GM12878 (cell line): ENCODE data around the gene VDR. TPM values are rescaled to one million over a fixed set of nuclear protein-coding genes. Genes with fewer than 3 reads are reported as not detected.

ENCODE experiments used
- ATAC-seq: fragments of 200-7000 bp; cut with Tn5 transposase; 3 replicates; pipeline ENCODE4 v1.9.1; 2020; ENCODE audit warnings: mild to moderate bottlenecking, moderate library complexity
- BruUV-seq: library from RNA; stranded (reverse); fragments of 400-500 nt; replicated peaks from 2 replicates; lab custom pipeline; 2021; lab: Mats Ljungman, UMichigan
- CTCF ChIA-PET: fragments of 300-600 bp; sonication (Branson Sonifier 250); formaldehyde crosslinking; extraction: SDS; loops from one replicate; lab custom pipeline; 2021; ENCODE audit warnings: inconsistent platforms; lab: Yijun Ruan, JAX
- POLR2A ChIA-PET: fragments of 350-600 bp; formaldehyde crosslinking; extraction: SDS; loops from one replicate; lab custom pipeline; 2021; ENCODE audit warnings: inconsistent platforms; lab: Charles Lee
- RAD21 ChIA-PET: fragments of 300-600 bp; sonication (Branson Sonifier 250); formaldehyde crosslinking; loops from one replicate; lab custom pipeline; 2023; ENCODE audit warnings: antibody characterized with exemption; ENCODE audit not compliant: unreplicated experiment; lab: Charles Lee
- SMC1A ChIA-PET: fragments of 300-600 bp; sonication (Branson Sonifier 250); formaldehyde crosslinking; loops from one replicate; lab custom pipeline; 2023; ENCODE audit not compliant: unreplicated experiment, uncharacterized antibody; lab: Charles Lee
- DNase-seq: peaks from one replicate; pipeline ENCODE4 v3.0.0-alpha.2; 2011; ENCODE audit warnings: low read depth, low spot score
- FAIRE-seq: peaks from 3 replicates; lab custom pipeline; 2011; peaks lifted over from hg19 to GRCh38; lab: Jason Lieb, UNC
- H2AFZ ChIP-seq: 2 replicates; pipeline ENCODE4 v1.6.0; 2011; ENCODE audit warnings: low read depth, low read length, control low read depth; ENCODE audit not compliant: control insufficient read depth
- H3K27ac ChIP-seq: 2 replicates; pipeline ENCODE4 v1.5.1; 2011; ENCODE audit warnings: control low read depth; ENCODE audit not compliant: control insufficient read depth, insufficient read depth
- H3K27me3 ChIP-seq, 2 experiments: replicated peaks in 1 of 2; 2 replicates each; pipeline versions ENCODE4 v1.6.0 to v1.6.1; 2011; ENCODE audit warnings: low read length in 1 of 2; ENCODE audit not compliant: control insufficient read depth in 2 of 2, insufficient read depth in 2 of 2
- H3K36me3 ChIP-seq, 2 experiments: 2 replicates each; pipeline ENCODE4 v1.5.1; 2011; ENCODE audit warnings: low read length in 1 of 2; ENCODE audit not compliant: control insufficient read depth in 2 of 2, insufficient read depth in 2 of 2
- H3K4me1 ChIP-seq: 2 replicates; pipeline ENCODE4 v1.6.1; 2011; ENCODE audit warnings: mild to moderate bottlenecking, low read length, moderate library complexity, mixed read lengths; ENCODE audit not compliant: control insufficient read depth, insufficient read depth
- H3K4me2 ChIP-seq: 2 replicates; pipeline ENCODE4 v1.6.0; 2011; ENCODE audit warnings: control low read depth; ENCODE audit not compliant: control insufficient read depth, insufficient read depth
- H3K4me3 ChIP-seq: fragments of 200-600 bp; sonication (generic); 2 replicates; pipeline ENCODE4 v1.5.1; 2016
- H3K79me2 ChIP-seq: 2 replicates; pipeline ENCODE4 v1.6.0; 2011; ENCODE audit warnings: low read length; ENCODE audit not compliant: control insufficient read depth, insufficient read depth
- H3K9ac ChIP-seq: 2 replicates; pipeline ENCODE4 v1.8.0; 2011; ENCODE audit warnings: low read length, control low read depth, mixed read lengths; ENCODE audit not compliant: control insufficient read depth, insufficient read depth
- H3K9me3 ChIP-seq: replicated peaks from 3 replicates; pipeline ENCODE4 v1.5.1; 2011; ENCODE audit warnings: mild to moderate bottlenecking, low read length; ENCODE audit not compliant: control insufficient read depth, insufficient read depth
- H4K20me1 ChIP-seq: 2 replicates; pipeline ENCODE4 v1.6.0; 2011; ENCODE audit not compliant: control insufficient read depth, insufficient read depth
- BCL11A ChIP-seq: IDR thresholded peaks from 2 replicates; pipeline ENCODE4 v1.6.1; 2011; ENCODE audit warnings: low read depth, low read length
- CBX3 ChIP-seq: fragments of 200-600 bp; sonication (generic); IDR thresholded peaks from 2 replicates; pipeline ENCODE4 v1.6.1; 2016; ENCODE audit warnings: low read depth, borderline replicate concordance
- RELA ChIP-seq: fragments of 450-650 bp; IDR thresholded peaks from 2 replicates; pipeline ENCODE4 v1.8.0; 2014; ENCODE audit warnings: borderline replicate concordance; ENCODE audit not compliant: partially characterized antibody
- SMARCA5 ChIP-seq: fragments of 450-650 bp; IDR thresholded peaks from 2 replicates; pipeline ENCODE4 v1.6.1; 2017; ENCODE audit warnings: mild to moderate bottlenecking
- SREBF1 ChIP-seq: IDR thresholded peaks from 2 replicates; pipeline ENCODE4 v1.6.1; 2012; ENCODE audit warnings: mild to moderate bottlenecking, low read length
- WGBS: methylation state at CpG from one replicate; pipeline ENCODE4 v1.1.6; 2016; ENCODE audit warnings: low lambda C conversion rate; ENCODE audit not compliant: insufficient replicate concordance, insufficient coverage; ENCODE audit errors: missing lambda C conversion rate; 5-methylcytosine and 5-hydroxymethylcytosine counted together
- in situ Hi-C: fragments of 300-500 bp; cut with MboI; formaldehyde crosslinking; loops from 9 replicates; pipeline ENCODE4 v1.14.3; 2018; ENCODE audit warnings: mixed read lengths
- intact Hi-C: fragments of 100-400 bp; cut with micrococcal nuclease; formaldehyde crosslinking; loops from one replicate; pipeline ENCODE4 v1.14.2; 2022; ENCODE audit not compliant: unreplicated experiment
- polyA plus RNA-seq, 11 experiments: library from polyadenylated mRNA; depleted of rRNA in 4 of 11; unstranded in 6 of 11; stranded (reverse) in 5 of 11; fragments of >200 nt; fragmentation: Nextera tagmentation in 4 of 11; fragmentation: Illumina TruSeq in 1 of 11; extraction: Ambion mirVana in 4 of 11; extraction: Trizol in 1 of 11; gene quantifications; 1 replicate in 1 of 11; 2 replicates in 10 of 11; pipeline versions ENCODE4 v1.2.1 to v1.2.3, GENCODE V29; 2011 to 2016; ENCODE audit warnings: inconsistent platforms in 2 of 11, missing spikeins in 2 of 11, low read depth in 1 of 11
- total RNA-seq, 4 experiments: library from RNA; depleted of rRNA in 3 of 4; stranded (reverse); fragments of >200 nt in 3 of 4; fragmentation: Illumina TruSeq in 1 of 4; extraction: Trizol in 1 of 4; gene quantifications; 2 replicates each; pipeline versions ENCODE4 v1.2.1 to v1.2.3, GENCODE V29; 2013 to 2021
- TF ChIP-seq, protein P1 (sequence below): fragments of 450-650 bp; IDR thresholded peaks from 2 replicates; pipeline ENCODE4 v1.6.1; 2016; ENCODE audit warnings: mild to moderate bottlenecking, moderate library complexity, borderline replicate concordance
- TF ChIP-seq, protein P2 (sequence below): fragments of 450-650 bp; IDR thresholded peaks from 2 replicates; pipeline ENCODE4 v1.6.1; 2017; ENCODE audit warnings: mild to moderate bottlenecking, moderate library complexity

Gene VDR
- total and polyA plus RNA-seq, 10 of the 15 experiments (the other 5 are each of a cell fraction or from before 2014, with no cell fraction given) = 0.27 to 7.9 (median 3.0) TPM

DNA sequence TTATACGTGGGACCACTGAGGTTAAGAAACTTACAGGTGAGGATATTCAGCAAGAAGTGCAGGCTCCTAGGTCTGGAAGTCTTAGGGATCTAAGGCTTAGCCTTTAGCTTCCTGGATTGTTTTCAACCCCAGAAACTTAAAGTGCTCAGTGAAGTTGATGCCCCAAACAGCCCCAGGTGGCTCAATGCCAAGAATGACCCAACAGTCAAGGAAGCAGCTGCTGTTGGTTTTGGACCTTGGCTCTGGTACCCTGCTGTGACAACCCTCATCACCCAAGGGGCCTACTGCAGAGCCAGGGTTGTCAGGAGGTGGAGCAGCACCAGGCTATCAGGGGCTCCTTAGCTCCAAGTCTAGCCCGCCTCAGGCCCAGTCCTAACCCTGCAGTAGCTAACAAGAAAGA, 36.8 kb downstream of the VDR start:
- Histone ChIP-seq H3K27me3 (no peaks in the 10 kb centered on the region), H3K36me3 (no peaks in the 10 kb centered on the region), H3K4me2 (peak overlapping the region; percentile 45), H3K79me2 (no peaks in the 10 kb centered on the region), H3K27ac (no peak overlapping the region), H2AFZ (no peak overlapping the region), H3K9ac (no peak overlapping the region), H3K4me3 (no peak overlapping the region), H3K4me1 (peaks cover 31% of the 10 kb centered on the region), H4K20me1 (no peaks in the 10 kb centered on the region), H3K9me3 (no peaks in the 10 kb centered on the region)
- FAIRE-seq (no peak), ATAC-seq (peak; percentile 28), DNase-seq (no peak)
- POLR2A ChIA-PET = interaction anchor here (1.0 to 3.3 kb wide), 4 partner anchors 13 to 55 kb away, joined by 4 to 27 read pairs (median 16); partner anchors contain the start of gene VDR
- in situ Hi-C loops (no loop called here), intact Hi-C loops (loop anchor here (5.0 kb wide), 1 partner anchor 94 kb away; the partner anchor contains the start of gene TMEM106C)
- BruUV-seq = no TSS peak
- TF ChIP-seq SMARCA5 = 0 out of 2 replicates have a peak, but pooled peaks have one; percentile 42
- no peak for TF ChIP-seq SREBF1
- 83% methylated on average over 2 of the region's 2 CpGs for WGBS
- SMC1A ChIA-PET = interaction anchor here (1.1 to 9.0 kb wide), 7 partner anchors 16 to 291 kb away, joined by 3 to 118 read pairs (median 4); partner anchors contain the start of gene VDR
- CTCF ChIA-PET = interaction anchor here (0.7 to 8.3 kb wide), 11 partner anchors 16 to 750 kb away, joined by 3 to 94 read pairs (median 4); partner anchors contain the start of genes CCDC184 and TMEM106C
- RAD21 ChIA-PET = interaction anchor here (1.3 to 3.7 kb wide), 8 partner anchors 12 to 81 kb away, joined by 5 to 44 read pairs (median 10); partner anchors contain the start of gene VDR

DNA sequence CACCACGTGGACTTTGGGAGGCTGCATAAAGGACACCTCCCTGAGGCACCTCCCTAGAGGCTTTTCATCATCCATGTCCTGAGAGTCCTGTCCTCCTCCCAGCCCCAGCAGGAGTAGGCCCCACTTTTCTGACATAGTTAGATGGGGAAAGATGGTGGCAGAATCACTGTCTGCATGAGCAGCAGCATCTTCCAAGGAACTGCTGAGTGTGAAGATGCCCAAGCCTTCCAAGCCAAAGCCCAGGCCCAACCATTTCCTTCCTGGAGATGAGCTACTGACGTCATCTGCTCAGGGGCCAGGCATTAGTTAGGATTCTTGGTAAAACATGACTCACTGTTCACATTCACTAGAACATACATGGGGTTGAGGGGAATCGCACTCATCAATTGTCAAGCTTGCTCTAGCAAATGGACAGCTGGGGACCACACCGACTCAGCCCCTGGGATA, 37.3 kb downstream of the VDR start:
- ChIA-PET CTCF (interaction anchor here (0.8 to 8.3 kb wide), 6 partner anchors 17 to 315 kb away, joined by 3 to 94 read pairs (median 14); partner anchors contain the start of genes CCDC184 and TMEM106C), RAD21 (interaction anchor here (1.8 to 3.7 kb wide), 3 partner anchors 17 to 32 kb away, joined by 10 to 44 read pairs (median 17); no protein-coding TSS in a partner anchor), POLR2A (interaction anchor here (1.5 to 3.3 kb wide), 3 partner anchors 13 to 38 kb away, joined by 4 to 27 read pairs (median 22); partner anchors contain the start of gene VDR), SMC1A (interaction anchor here (1.1 to 9.0 kb wide), 6 partner anchors 17 to 86 kb away, joined by 3 to 118 read pairs (median 4); partner anchors contain the start of gene VDR)
- ATAC-seq = no peak
- Histone ChIP-seq H3K27me3 (no peaks in the 10 kb centered on the region), H3K4me2 (no peak overlapping the region), H3K4me1 (peaks cover 31% of the 10 kb centered on the region), H2AFZ (no peak overlapping the region), H3K36me3 (no peaks in the 10 kb centered on the region), H3K9ac (no peak overlapping the region), H3K27ac (no peak overlapping the region), H4K20me1 (no peaks in the 10 kb centered on the region), H3K79me2 (no peaks in the 10 kb centered on the region), H3K9me3 (no peaks in the 10 kb centered on the region), H3K4me3 (no peak overlapping the region)
- intact Hi-C loops (loop anchor here (5.0 kb wide), 1 partner anchor 95 kb away; the partner anchor contains the start of gene TMEM106C), in situ Hi-C loops (no loop called here)
- no peak for DNase-seq
- FAIRE-seq = peak; percentile 35
- BruUV-seq = no TSS peak
- whole genome bisulfite sequencing = 83% methylated on average over 4 of the region's 4 CpGs
- TF ChIP-seq, protein P1, sequence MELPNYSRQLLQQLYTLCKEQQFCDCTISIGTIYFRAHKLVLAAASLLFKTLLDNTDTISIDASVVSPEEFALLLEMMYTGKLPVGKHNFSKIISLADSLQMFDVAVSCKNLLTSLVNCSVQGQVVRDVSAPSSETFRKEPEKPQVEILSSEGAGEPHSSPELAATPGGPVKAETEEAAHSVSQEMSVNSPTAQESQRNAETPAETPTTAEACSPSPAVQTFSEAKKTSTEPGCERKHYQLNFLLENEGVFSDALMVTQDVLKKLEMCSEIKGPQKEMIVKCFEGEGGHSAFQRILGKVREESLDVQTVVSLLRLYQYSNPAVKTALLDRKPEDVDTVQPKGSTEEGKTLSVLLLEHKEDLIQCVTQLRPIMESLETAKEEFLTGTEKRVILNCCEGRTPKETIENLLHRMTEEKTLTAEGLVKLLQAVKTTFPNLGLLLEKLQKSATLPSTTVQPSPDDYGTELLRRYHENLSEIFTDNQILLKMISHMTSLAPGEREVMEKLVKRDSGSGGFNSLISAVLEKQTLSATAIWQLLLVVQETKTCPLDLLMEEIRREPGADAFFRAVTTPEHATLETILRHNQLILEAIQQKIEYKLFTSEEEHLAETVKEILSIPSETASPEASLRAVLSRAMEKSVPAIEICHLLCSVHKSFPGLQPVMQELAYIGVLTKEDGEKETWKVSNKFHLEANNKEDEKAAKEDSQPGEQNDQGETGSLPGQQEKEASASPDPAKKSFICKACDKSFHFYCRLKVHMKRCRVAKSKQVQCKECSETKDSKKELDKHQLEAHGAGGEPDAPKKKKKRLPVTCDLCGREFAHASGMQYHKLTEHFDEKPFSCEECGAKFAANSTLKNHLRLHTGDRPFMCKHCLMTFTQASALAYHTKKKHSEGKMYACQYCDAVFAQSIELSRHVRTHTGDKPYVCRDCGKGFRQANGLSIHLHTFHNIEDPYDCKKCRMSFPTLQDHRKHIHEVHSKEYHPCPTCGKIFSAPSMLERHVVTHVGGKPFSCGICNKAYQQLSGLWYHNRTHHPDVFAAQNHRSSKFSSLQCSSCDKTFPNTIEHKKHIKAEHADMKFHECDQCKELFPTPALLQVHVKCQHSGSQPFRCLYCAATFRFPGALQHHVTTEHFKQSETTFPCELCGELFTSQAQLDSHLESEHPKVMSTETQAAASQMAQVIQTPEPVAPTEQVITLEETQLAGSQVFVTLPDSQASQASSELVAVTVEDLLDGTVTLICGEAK = no peak
- no peak for TF ChIP-seq BCL11A
- TF ChIP-seq, protein P2, sequence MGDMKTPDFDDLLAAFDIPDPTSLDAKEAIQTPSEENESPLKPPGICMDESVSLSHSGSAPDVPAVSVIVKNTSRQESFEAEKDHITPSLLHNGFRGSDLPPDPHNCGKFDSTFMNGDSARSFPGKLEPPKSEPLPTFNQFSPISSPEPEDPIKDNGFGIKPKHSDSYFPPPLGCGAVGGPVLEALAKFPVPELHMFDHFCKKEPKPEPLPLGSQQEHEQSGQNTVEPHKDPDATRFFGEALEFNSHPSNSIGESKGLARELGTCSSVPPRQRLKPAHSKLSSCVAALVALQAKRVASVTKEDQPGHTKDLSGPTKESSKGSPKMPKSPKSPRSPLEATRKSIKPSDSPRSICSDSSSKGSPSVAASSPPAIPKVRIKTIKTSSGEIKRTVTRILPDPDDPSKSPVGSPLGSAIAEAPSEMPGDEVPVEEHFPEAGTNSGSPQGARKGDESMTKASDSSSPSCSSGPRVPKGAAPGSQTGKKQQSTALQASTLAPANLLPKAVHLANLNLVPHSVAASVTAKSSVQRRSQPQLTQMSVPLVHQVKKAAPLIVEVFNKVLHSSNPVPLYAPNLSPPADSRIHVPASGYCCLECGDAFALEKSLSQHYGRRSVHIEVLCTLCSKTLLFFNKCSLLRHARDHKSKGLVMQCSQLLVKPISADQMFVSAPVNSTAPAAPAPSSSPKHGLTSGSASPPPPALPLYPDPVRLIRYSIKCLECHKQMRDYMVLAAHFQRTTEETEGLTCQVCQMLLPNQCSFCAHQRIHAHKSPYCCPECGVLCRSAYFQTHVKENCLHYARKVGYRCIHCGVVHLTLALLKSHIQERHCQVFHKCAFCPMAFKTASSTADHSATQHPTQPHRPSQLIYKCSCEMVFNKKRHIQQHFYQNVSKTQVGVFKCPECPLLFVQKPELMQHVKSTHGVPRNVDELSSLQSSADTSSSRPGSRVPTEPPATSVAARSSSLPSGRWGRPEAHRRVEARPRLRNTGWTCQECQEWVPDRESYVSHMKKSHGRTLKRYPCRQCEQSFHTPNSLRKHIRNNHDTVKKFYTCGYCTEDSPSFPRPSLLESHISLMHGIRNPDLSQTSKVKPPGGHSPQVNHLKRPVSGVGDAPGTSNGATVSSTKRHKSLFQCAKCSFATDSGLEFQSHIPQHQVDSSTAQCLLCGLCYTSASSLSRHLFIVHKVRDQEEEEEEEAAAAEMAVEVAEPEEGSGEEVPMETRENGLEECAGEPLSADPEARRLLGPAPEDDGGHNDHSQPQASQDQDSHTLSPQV = no peak
- TF ChIP-seq CBX3 = no peak
- no peak for TF ChIP-seq RELA
